GF-D8 (cell line): ENCODE results near the gene KCNQ5.
A peak's percentile ranks its signal among the peaks of the same experiment; 100 is the strongest.

ENCODE experiments used
- DNase-seq: peaks from one replicate; lab custom pipeline; 2025; lab: John Stamatoyannopoulos, UW

The KCNQ5 gene

GRCh38 chr6:72911463-72912155 lies 289.7 kb downstream of the KCNQ5 start:
- DNase-seq = peak; percentile 84

DNA sequence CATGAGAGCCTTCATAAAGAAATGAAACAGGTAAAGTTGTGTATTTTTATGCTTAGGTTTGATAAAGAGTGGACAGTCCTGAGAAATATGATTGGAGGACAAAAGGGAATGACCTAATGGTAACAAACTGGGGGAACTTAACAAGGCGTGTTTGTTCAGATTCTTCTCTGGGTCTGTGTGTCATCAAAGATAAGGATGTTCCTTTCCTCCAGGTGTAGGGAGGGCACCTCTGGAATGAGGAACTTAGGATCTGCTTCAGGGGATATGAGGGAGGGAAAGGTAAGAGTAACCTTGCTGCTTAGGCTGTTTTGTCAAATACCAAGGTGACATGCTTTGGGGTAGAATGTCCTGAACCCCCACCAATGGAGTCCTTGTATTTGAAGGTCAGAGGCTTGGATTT lies 291.9 kb downstream of the KCNQ5 start:
- DNase-seq = no peak

GRCh38 chr6:72916298-72916697 lies 294.4 kb downstream of the KCNQ5 start:
- no peak for DNase-seq

- no peak for DNase-seq
These were observed 295.0 kb downstream of the KCNQ5 start for GRCh38 chr6:72916906-72917305.

DNA sequence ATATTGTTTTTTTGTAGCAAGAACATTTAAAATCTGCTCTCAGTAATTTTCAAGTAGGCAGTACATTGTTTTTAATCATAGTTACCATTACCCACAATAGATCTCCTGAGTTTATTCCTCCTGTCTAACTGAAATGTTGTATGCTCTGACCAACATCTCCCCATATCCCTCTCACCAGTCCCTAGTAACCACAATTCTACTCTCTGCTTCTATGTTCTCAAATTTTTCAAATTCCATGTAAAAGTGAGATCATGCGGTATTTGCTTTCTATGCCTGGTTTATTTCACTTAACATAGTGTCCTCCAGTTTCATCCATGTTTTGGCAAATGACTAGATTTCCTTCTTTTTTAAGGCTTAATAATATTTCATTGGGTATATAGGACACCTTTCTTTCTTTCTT lies 300.5 kb downstream of the KCNQ5 start:
- DNase-seq = no peak

DNA sequence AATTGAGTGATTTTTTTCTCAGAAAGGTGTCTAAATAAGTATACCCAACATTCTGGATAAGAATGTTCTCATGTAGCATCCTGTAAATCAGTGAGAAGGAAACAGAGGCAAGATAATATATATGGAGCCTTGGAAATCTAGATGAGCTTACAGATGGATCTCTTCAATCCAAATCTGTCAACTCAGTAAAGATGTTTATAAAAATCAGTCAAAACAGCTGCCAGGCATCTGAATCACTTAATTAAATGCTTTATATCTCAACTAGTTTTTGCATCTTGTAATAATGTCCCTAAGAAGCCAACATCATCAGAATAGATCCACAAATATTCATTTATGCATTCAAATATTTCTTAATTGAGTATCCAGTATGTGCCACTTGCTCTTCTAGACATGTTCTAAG lies 303.3 kb downstream of the KCNQ5 start:
- no peak for DNase-seq

GRCh38 chr6:72930556-72931132 lies 308.8 kb downstream of the KCNQ5 start:
- no peak for DNase-seq

DNA sequence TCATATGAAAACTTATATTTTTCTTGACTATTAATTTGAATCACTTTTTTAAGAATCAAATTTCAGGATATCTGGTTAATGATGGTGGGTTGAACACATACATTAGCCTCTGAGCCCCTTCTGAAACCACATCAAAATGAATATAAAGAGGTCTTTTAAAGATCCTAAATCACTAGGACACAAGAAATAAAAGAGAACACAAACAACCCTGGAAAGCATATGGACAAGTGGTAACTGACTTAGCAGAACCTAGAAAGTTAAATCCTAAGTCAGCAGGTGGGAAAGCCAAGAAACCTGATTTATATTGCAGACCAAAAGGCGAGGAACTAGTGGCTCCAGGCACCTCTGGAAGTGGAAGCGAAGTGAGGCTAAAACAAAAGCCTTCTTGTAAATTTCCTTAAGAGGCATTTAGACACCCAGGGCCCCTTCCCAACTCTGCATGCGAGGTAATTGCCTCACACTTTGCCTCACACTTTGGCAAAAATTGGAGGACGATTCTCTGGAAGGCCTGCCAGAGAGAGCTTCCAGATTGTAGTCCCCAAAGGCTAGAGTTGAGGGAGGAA lies 309.5 kb downstream of the KCNQ5 start:
- DNase-seq = no peak

- DNase-seq = no peak
These were observed 311.4 kb downstream of the KCNQ5 start for GRCh38 chr6:72933233-72933632.

DNA sequence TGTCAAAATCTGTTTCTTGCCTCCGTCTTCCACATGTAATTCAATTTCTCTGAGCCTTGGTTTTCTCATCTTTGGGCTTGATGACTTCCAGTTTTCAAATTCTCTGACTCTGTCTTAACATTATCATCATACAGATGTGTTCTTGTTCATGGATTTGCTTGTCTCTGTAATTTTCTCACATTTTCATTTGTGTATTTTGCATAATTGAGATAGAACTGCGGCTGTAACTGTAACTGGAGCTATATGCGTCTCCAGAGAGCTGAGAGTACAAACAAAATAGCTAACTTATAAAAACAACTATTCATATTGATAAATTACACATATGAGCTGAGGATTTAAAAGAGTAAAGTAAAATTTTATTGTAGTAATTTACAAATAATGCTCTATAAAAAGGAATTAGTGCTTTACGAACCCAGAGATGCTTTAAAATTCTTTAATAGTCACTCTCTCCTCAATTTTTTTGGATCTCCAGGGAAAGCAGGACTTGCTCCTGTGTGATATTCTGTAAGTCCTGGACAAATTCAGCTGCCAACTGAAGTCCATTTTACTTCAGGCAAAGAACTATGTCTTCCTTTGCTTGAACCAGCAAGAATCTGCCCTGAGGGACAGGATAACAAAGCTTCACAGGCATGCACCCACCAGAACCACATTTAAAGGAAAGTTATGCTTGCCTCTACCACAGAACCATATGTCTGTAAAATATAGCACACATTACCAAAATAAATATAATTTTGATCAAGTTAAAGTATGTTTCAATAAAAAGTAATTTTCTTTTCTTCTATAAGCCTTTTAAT lies 315.1 kb downstream of the KCNQ5 start:
- no peak for DNase-seq

DNA sequence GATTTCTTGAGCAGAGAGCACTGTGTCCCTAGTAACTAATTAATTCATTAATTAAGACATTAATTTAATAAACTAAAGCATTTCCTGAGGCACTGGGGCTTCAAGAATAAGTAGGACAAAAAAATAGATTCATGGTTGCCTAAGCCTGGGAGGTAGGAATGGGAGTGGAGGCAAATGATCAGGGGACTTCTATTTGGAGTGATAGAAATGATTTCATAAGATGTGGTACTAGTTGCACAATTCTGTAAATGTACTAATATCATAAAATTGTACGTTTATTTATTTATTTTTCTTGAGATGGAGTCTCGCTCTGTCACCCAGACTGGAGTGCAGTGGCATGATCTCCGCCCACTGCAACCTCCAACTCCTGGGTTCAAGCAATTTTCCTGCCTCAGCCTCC lies 316.2 kb downstream of the KCNQ5 start:
- no peak for DNase-seq

- no peak for DNase-seq
These were observed 317.1 kb downstream of the KCNQ5 start for GRCh38 chr6:72939004-72939403.

DNA sequence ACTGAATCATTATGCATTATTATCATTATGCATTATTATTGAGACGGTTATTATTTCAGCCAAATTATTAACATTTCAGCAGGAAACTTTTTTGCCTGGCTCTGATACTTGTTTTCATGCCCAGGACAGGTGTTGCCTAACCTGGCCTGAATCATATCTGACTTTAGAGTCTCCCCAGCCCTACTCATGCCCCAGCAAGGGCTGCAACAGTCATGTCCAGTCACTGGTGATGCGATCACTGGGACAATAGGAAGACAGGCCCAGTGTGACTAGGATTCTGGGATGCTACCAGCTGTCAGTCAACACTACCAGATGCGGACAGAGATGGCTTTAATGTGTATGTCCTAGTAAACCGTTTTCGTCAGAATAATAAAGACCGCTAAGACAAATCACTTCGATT lies 318.4 kb downstream of the KCNQ5 start:
- no peak for DNase-seq

DNA sequence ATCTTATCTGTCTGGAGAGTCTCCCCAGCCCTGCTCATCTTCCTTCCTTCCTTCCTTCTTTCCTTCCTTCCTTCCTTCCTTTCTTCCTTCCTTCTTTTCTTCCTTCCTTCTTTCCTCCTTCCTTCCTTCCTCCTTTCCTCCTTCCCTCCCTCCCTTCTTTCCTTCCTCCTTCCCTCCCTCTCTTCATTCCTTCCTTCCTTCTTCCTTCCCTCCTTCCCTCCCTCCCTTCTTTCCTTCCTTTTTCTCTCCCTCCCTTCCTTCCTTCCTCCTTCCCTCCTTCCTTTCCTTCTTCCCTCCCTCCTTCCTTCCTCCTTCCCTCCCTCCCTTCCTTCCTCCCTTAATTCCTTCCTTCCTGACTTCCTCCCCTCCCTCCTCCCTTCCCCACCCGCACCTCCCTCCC lies 319.4 kb downstream of the KCNQ5 start:
- DNase-seq = no peak

GRCh38 chr6:72941751-72942150 lies 319.9 kb downstream of the KCNQ5 start:
- DNase-seq = no peak

DNA sequence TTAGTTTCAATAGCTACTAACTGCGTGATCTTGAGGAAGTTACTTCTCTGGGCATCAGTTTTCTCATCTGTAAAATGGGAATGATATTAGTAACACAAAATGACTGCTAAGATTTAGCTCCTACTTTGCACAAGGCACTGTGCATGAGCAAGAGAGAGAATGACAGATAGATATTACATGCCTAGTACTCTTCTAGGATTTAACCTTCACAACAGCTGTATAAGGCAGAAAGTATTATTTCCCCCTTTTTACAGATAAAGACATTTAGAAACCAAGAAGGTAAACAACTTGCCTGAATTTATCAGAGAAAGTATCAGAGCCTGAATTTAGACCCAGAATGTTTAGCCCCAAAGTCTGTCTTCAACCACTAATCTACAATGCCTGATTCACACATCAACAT lies 321.8 kb downstream of the KCNQ5 start:
- DNase-seq = no peak

- DNase-seq = no peak
These were observed 322.8 kb downstream of the KCNQ5 start for GRCh38 chr6:72944660-72945059.

DNA sequence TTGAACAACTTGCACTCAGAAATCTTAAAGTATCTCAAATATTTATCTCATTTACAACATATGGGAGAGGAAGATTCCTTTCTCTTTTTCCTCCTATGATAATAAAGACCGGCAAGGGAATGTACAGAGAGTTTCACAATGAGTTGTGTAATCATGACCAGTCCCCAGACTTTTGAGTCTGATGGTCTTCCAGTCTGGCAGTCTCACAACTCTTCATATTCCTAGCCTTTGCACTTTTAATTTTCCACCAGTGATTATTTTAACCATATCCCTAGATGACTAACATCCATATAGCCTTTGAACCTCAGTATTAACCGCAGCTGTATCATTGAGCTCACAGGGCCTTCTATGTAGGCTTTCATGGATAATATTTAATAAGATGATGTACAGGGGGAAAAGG lies 324.9 kb downstream of the KCNQ5 start:
- no peak for DNase-seq

DNA sequence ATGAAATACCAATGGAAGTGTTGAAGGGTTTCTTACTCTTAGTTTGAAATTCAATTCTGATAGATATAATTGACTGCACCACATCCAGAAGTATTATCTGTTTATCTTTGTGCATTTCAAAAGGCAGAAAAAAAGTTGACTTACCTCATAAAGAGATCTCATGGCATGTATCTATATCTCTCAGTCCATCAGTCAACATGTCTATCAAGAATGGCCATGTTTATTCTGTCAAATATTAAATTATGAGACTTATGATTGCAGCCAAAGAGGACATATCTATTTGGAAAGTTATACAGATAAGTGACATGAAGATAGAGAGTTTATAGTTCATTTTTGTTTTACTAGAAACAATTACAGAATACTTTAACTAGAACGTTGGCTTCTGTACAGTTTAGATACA lies 325.7 kb downstream of the KCNQ5 start:
- no peak for DNase-seq

GRCh38 chr6:72948153-72948552 lies 326.3 kb downstream of the KCNQ5 start:
- DNase-seq = no peak

DNA sequence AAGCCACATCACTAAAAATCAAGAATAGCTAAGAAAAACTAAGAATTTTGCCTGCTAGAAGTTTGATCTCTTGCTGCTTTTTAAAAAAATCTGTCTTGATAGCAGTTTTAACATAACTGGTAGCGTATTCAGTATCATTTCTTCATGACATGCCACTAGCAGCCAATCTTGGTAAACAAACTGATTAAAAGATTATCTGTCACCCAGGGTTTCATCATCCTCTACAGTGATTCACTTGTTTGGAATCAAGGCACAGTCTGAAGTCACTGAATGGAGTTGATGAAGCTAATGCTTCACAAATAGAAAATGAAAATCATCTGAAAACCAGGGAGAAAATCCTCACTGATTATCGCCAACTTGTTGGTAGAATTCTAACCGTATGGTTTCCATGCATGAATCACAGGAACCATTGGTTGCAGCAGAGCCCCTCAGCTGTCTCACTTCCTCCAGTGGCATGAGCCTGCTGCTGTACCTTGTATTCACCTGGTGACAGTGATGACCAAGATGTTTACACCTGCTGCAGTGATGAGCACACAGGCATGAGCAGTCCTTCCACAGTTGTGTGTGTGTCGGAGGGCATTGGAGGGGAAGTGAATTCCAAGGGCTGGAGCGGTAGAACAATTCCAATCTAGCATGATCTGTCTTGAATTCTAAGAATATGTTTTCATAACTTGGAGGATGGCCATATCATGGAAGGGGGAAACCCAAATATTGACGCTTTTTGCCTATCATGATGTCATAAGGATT lies 328.4 kb downstream of the KCNQ5 start:
- no peak for DNase-seq
